HepG2 (cell line): ENCODE data around the gene GLE1. TPM values are rescaled to one million over a fixed set of nuclear protein-coding genes. Genes with fewer than 3 reads are reported as not detected.

Experiments used
- ARID4A ChIP-seq: sonication (generic); formaldehyde crosslinking; IDR thresholded peaks from 2 replicates; pipeline ENCODE4 v1.5.0; 2020; ENCODE audit warnings: mild to moderate bottlenecking, missing genetic modification reagents, borderline replicate concordance
- CHD2 ChIP-seq: IDR thresholded peaks from 2 replicates; pipeline ENCODE4 v1.6.1; 2011; ENCODE audit warnings: low read depth, low read length, improper control_type of control experiment
- FOXK2 ChIP-seq: fragments of 450-650 bp; IDR thresholded peaks from 2 replicates; pipeline ENCODE4 v1.6.1; 2016
- FOXP4 ChIP-seq: sonication (generic); formaldehyde crosslinking; IDR thresholded peaks from 2 replicates; pipeline ENCODE4 v1.4.0; 2020; ENCODE audit warnings: missing genetic modification reagents
- HMG20A ChIP-seq: IDR thresholded peaks from 2 replicates; pipeline ENCODE4 v1.6.1; 2016; ENCODE audit warnings: borderline replicate concordance
- HOXA7 ChIP-seq: sonication (generic); formaldehyde crosslinking; IDR thresholded peaks from 2 replicates; pipeline ENCODE4 v1.8.1; 2022; ENCODE audit warnings: mild to moderate bottlenecking, missing genetic modification reagents, moderate library complexity
- MEIS2 ChIP-seq: sonication (generic); formaldehyde crosslinking; IDR thresholded peaks from 2 replicates; pipeline ENCODE4 v1.9.0; 2021; ENCODE audit warnings: mild to moderate bottlenecking, missing genetic modification reagents
- NBN ChIP-seq: fragments of 450-650 bp; conservative IDR thresholded peaks from 2 replicates; pipeline ENCODE4 v1.6.1; 2017
- TRAFD1 ChIP-seq: sonication (generic); formaldehyde crosslinking; IDR thresholded peaks from 2 replicates; pipeline ENCODE4 v1.5.1; 2020; ENCODE audit warnings: missing genetic modification reagents, mild to moderate bottlenecking, borderline replicate concordance
- YY1 ChIP-seq: IDR thresholded peaks from 2 replicates; pipeline ENCODE4 v1.6.1; 2011; ENCODE audit warnings: low read length, low read depth, moderate library complexity, mild to moderate bottlenecking; ENCODE audit not compliant: insufficient read depth, insufficient replicate concordance
- ZBTB38 ChIP-seq: sonication (generic); formaldehyde crosslinking; IDR thresholded peaks from 2 replicates; pipeline ENCODE4 v1.5.1; 2020; ENCODE audit warnings: mild to moderate bottlenecking, missing genetic modification reagents
- ZNF335 ChIP-seq: sonication (generic); formaldehyde crosslinking; IDR thresholded peaks from 2 replicates; pipeline ENCODE4 v1.4.0; 2020; ENCODE audit warnings: missing genetic modification reagents
- ZNF354B ChIP-seq: sonication (generic); formaldehyde crosslinking; IDR thresholded peaks from 2 replicates; pipeline ENCODE4 v1.8.0; 2022; ENCODE audit warnings: mild to moderate bottlenecking, missing genetic modification reagents
- ZNF446 ChIP-seq: sonication (generic); formaldehyde crosslinking; IDR thresholded peaks from 2 replicates; pipeline ENCODE4 v1.5.0; 2020; ENCODE audit warnings: mild to moderate bottlenecking, missing genetic modification reagents
- polyA plus RNA-seq, 8 experiments: library from polyadenylated mRNA; depleted of rRNA in 3 of 8; stranded (reverse) in 7 of 8; unstranded in 1 of 8; fragments of >200 nt; fragmentation: Illumina TruSeq in 4 of 8; extraction: Trizol in 4 of 8; gene quantifications; 2 replicates each; pipeline versions ENCODE4 v1.2.1 to v1.2.3, GENCODE V29; 2011 to 2016; ENCODE audit warnings: low read depth in 4 of 8, missing spikeins in 1 of 8, mixed read lengths in 1 of 8; ENCODE audit not compliant: insufficient read depth in 1 of 8
- total RNA-seq, 5 experiments: library from RNA; depleted of rRNA; stranded (reverse); fragments of >200 nt; fragmentation: Illumina TruSeq; extraction: Trizol; gene quantifications; 2 replicates each; pipeline ENCODE4 v1.2.3, GENCODE V29; 2016; ENCODE audit warnings: low read depth in 1 of 5
- TF ChIP-seq, protein P1 (sequence below): sonication (generic); formaldehyde crosslinking; IDR thresholded peaks from 2 replicates; pipeline ENCODE4 v1.8.1; 2023; ENCODE audit warnings: mild to moderate bottlenecking, inconsistent platforms, moderate library complexity, missing genetic modification reagents, borderline replicate concordance
- TF ChIP-seq, protein P2 (sequence below): sonication (generic); formaldehyde crosslinking; conservative IDR thresholded peaks from 2 replicates; pipeline ENCODE4 v1.5.0; 2020; ENCODE audit warnings: missing genetic modification reagents

Gene GLE1
- total and polyA plus RNA-seq, 2 of the 13 experiments (the other 11 are each of a cell fraction or from before 2014, with no cell fraction given) = 14.7 to 28.8 TPM

DNA sequence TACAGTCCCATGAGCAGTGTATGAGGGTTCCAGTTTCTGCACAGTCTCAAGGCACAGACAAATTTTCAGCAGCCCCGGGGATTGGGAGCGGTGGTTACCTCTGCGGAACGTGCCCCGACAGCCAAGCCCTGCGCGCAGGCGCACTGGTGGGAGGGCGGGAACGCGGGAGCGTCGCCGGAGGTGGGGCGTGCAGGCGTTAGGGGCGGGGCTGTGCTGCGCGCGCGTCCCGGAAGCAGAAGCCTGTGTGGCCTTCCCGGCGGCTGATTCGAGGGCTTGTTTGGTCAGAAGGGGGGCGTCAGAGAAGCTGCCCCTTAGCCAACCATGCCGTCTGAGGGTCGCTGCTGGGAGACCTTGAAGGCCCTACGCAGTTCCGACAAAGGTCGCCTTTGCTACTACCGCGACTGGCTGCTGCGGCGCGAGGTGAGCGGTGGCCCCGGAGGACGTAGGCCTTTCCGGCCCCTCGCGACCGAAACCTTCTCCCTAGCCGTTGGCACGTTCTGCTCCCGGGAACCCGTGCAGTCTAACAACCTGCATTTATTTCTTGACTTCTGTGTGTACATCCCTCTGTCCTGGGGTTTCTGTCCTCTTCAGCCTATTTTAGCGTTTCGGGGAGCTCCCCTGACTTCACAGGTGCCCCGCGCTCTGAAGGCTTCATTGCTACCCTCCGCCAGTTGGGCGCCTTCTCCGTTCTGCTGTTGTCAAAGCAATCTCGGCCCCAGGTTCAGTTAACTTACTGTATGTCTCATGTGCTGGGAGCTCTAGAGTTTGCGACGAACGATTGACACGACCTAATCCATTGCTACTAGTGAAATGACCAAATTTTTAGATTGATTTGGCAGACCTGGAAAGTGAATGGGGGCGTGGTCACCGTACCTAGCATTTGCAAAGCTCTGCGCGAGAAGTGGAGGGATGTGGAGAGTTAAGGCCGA lies at the start of gene GLE1 (continued):
- TF ChIP-seq FOXP4 (peak; percentile 71), ZBTB38 (CRISPR knock-in tag) (peak; percentile 62; the same call in 1 of the 2 replicates), HOXA7 (CRISPR knock-in tag) (no peak), MEIS2 (CRISPR knock-in tag) (0 out of 2 replicates have a peak, but pooled peaks have one; percentile 58), CHD2 (no peak), ZNF446 (no peak), ZNF335 (no peak), HMG20A (CRISPR knock-in tag) (no peak), FOXK2 (no peak), ZNF354B (CRISPR knock-in tag) (no peak), TRAFD1 (CRISPR knock-in tag) (no peak; the same call in 1 of the 2 replicates), YY1 (peak; percentile 37), NBN (no peak), ARID4A (CRISPR knock-in tag) (peak; percentile 99)
- TF ChIP-seq, protein P1, sequence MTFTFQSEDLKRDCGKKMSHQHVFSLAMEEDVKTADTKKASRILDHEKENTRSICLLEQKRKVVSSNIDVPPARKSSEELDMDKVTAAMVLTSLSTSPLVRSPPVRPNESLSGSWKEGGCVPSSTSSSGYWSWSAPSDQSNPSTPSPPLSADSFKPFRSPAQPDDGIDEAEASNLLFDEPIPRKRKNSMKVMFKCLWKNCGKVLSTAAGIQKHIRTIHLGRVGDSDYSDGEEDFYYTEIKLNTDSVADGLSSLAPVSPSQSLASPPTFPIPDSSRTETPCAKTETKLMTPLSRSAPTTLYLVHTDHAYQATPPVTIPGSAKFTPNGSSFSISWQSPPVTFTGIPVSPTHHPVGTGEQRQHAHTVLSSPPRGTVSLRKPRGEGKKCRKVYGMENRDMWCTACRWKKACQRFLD (CRISPR knock-in tag) = peak; percentile 88; the same call in 1 of the 2 replicates
- TF ChIP-seq, protein P2, sequence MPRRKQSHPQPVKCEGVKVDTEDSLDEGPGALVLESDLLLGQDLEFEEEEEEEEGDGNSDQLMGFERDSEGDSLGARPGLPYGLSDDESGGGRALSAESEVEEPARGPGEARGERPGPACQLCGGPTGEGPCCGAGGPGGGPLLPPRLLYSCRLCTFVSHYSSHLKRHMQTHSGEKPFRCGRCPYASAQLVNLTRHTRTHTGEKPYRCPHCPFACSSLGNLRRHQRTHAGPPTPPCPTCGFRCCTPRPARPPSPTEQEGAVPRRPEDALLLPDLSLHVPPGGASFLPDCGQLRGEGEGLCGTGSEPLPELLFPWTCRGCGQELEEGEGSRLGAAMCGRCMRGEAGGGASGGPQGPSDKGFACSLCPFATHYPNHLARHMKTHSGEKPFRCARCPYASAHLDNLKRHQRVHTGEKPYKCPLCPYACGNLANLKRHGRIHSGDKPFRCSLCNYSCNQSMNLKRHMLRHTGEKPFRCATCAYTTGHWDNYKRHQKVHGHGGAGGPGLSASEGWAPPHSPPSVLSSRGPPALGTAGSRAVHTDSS (CRISPR knock-in tag) = no peak
